Measurements from ENCODE around the gene APOOL. TPM values are rescaled to one million over a fixed set of nuclear protein-coding genes. Genes with fewer than 3 reads are reported as not detected.
"Not testable (repeated sequence)": the region's sequence is repeated elsewhere in the genome, so short reads cannot be mapped to it uniquely, and the experiment has no call there.

The APOOL gene
- total RNA-seq, 1 donor from 2014 or later = 21.4 TPM

GRCh38 chrX:85004255-85004654, 578 bp downstream of the APOOL start:
- no peak for ATAC-seq

GRCh38 chrX:85012098-85012497, 8.4 kb downstream of the APOOL start:
- no peaks in the 10 kb centered on the region for H3K9me3 ChIP-seq

More at GRCh38 chrX:85004255-85004654, 578 bp downstream of the APOOL start:
- no peak for DNase-seq
- no peaks in the 10 kb centered on the region for H3K36me3 ChIP-seq
- intact Hi-C loops (cut with DNase I) = no loop called here
- no peaks in the 10 kb centered on the region for H3K9me3 ChIP-seq
- TF ChIP-seq CTCF (IDR thresholded peaks at IDR 0.05) = no peak
- H3K4me1 ChIP-seq = peaks cover 2% of the 10 kb centered on the region
- H3K27ac ChIP-seq = peak overlapping the region; percentile 77
- H3K27me3 ChIP-seq = no peaks in the 10 kb centered on the region
- H3K4me3 ChIP-seq = peak overlapping the region; percentile 68

GRCh38 chrX:85015351-85015750, 11.7 kb downstream of the APOOL start:
- H3K27me3 ChIP-seq; H3K27ac ChIP-seq; H3K36me3 ChIP-seq; intact Hi-C loops (cut with DNase I); H3K4me1 ChIP-seq; DNase-seq; ATAC-seq; H3K4me3 ChIP-seq; H3K9me3 ChIP-seq: not testable (repeated sequence)

More at GRCh38 chrX:85012098-85012497, 8.4 kb downstream of the APOOL start:
- DNase-seq = no peak
- intact Hi-C loops (cut with DNase I) = no loop called here
- Histone ChIP-seq H3K27ac (no peak overlapping the region), H3K36me3 (no peaks in the 10 kb centered on the region), H3K4me1 (no peaks in the 10 kb centered on the region), H3K4me3 (no peak overlapping the region), H3K27me3 (no peaks in the 10 kb centered on the region)
- TF ChIP-seq CTCF (IDR thresholded peaks at IDR 0.05) = no peak
- ATAC-seq = no peak

GRCh38 chrX:85017721-85018120, 14.0 kb downstream of the APOOL start:
- no peak for TF ChIP-seq CTCF (IDR thresholded peaks at IDR 0.05)
- DNase-seq (no peak), ATAC-seq (no peak)

GRCh38 chrX:85018471-85018870, 14.8 kb downstream of the APOOL start:
- no peak for ATAC-seq
- Histone ChIP-seq H3K27me3 (no peaks in the 10 kb centered on the region), H3K27ac (no peak overlapping the region), H3K4me1 (no peaks in the 10 kb centered on the region), H3K9me3 (no peaks in the 10 kb centered on the region), H3K4me3 (no peak overlapping the region), H3K36me3 (no peaks in the 10 kb centered on the region)
- intact Hi-C loops (cut with DNase I) = no loop called here
- DNase-seq = no peak
- no peak for TF ChIP-seq CTCF (IDR thresholded peaks at IDR 0.05)

More at GRCh38 chrX:85017721-85018120, 14.0 kb downstream of the APOOL start:
- Histone ChIP-seq H3K27ac (no peak overlapping the region), H3K36me3 (no peaks in the 10 kb centered on the region), H3K4me1 (no peaks in the 10 kb centered on the region), H3K4me3 (no peak overlapping the region), H3K27me3 (no peaks in the 10 kb centered on the region), H3K9me3 (no peaks in the 10 kb centered on the region)
- intact Hi-C loops (cut with DNase I) = no loop called here

GRCh38 chrX:85020216-85020615, 16.5 kb downstream of the APOOL start:
- intact Hi-C loops (cut with DNase I) = no loop called here
- TF ChIP-seq CTCF (IDR thresholded peaks at IDR 0.05) = no peak
- ATAC-seq = no peak

More at GRCh38 chrX:85020216-85020615, 16.5 kb downstream of the APOOL start:
- no peak overlapping the region for H3K27ac ChIP-seq
- no peaks in the 10 kb centered on the region for H3K4me1 ChIP-seq
- no peak overlapping the region for H3K4me3 ChIP-seq
- no peaks in the 10 kb centered on the region for H3K27me3 ChIP-seq
- H3K36me3 ChIP-seq = no peaks in the 10 kb centered on the region
- H3K9me3 ChIP-seq = no peaks in the 10 kb centered on the region
- no peak for DNase-seq

Measured in upper lobe of right lung (tissue), 1 donor.